ENCODE results near the gene AGAP1.

- no peak for TF ChIP-seq CTCF (IDR thresholded peaks at IDR 0.05; ENCODE audit: insufficient read depth, low read depth, low read length)
- TF ChIP-seq EZH2 (IDR thresholded peaks at IDR 0.05; ENCODE audit: insufficient read depth, low read length), result no peak
Observed at GRCh38 chr2:235939471-235939870, 445.6 kb downstream of the AGAP1 start.
